Neural cell (in vitro differentiated cells): ENCODE measurements around the gene CNOT2. TPM values are rescaled to one million over a fixed set of nuclear protein-coding genes. Genes with fewer than 3 reads are reported as not detected.
A peak's percentile ranks its signal among the peaks of the same experiment; 100 is the strongest.

Experiments
- H2AFZ ChIP-seq: fragments of 200-600, 300-800 bp; sonication (generic), shearing (Covaris generic); 2 replicates; pipeline ENCODE4 v1.6.0; 2014; ENCODE audit warnings: low read depth, mild to moderate bottlenecking, antibody characterized with exemption, low read length, moderate library complexity
- H3F3A ChIP-seq: fragments of 200-600 bp; shearing (Covaris generic); 2 replicates; pipeline ENCODE4 v1.6.1; 2016; ENCODE audit warnings: mild to moderate bottlenecking, moderate library complexity, mixed read lengths, antibody characterized with exemption, low read length; ENCODE audit not compliant: insufficient read depth, poor library complexity, severe bottlenecking
- H3K27ac ChIP-seq: fragments of 200-600, 300-800 bp; sonication (generic), shearing (Covaris generic); 2 replicates; pipeline ENCODE4 v1.5.1; 2014; ENCODE audit warnings: mild to moderate bottlenecking, low read length, moderate library complexity
- H3K27me3 ChIP-seq: fragments of 300-800, 200-600 bp; sonication (generic), shearing (Covaris generic); 2 replicates; pipeline ENCODE4 v1.6.0; 2014; ENCODE audit warnings: mild to moderate bottlenecking, low read depth, low read length, moderate library complexity; ENCODE audit not compliant: insufficient read depth
- H3K36me3 ChIP-seq: fragments of 300-800, 200-600 bp; sonication (generic), shearing (Covaris generic); 2 replicates; pipeline ENCODE4 v1.5.1; 2014; ENCODE audit warnings: mild to moderate bottlenecking, antibody characterized with exemption, low read length, moderate library complexity; ENCODE audit not compliant: insufficient read depth
- H3K4me2 ChIP-seq: fragments of 300-800, 200-600 bp; sonication (generic), shearing (Covaris generic); 2 replicates; pipeline ENCODE4 v1.6.0; 2014; ENCODE audit warnings: mild to moderate bottlenecking, low read length
- H3K4me3 ChIP-seq: fragments of 300-800, 200-600 bp; sonication (generic), shearing (Covaris generic); 2 replicates; pipeline ENCODE4 v1.5.1; 2014; ENCODE audit warnings: mild to moderate bottlenecking, low read length, moderate library complexity
- H3K79me2 ChIP-seq: fragments of 200-600 bp; shearing (Covaris generic); replicated peaks from 2 replicates; pipeline ENCODE4 v1.6.0; 2014; ENCODE audit warnings: mild to moderate bottlenecking, low read length, moderate library complexity; ENCODE audit not compliant: insufficient read depth
- H3K9ac ChIP-seq: fragments of 300-800, 200-600 bp; sonication (generic), shearing (Covaris generic); 2 replicates; pipeline ENCODE4 v1.6.1; 2016; ENCODE audit warnings: mild to moderate bottlenecking, low read length, mixed read lengths
- H3K9me2 ChIP-seq: fragments of 200-600 bp; shearing (Covaris generic); 2 replicates; pipeline ENCODE4 v1.6.1; 2016; ENCODE audit warnings: mild to moderate bottlenecking, low read length, mixed read lengths; ENCODE audit not compliant: insufficient read depth
- H3K9me3 ChIP-seq: fragments of 200-600, 300-800 bp; sonication (generic), shearing (Covaris generic); 2 replicates; pipeline ENCODE4 v1.6.1; 2016; ENCODE audit warnings: mild to moderate bottlenecking, mixed run types, low read length, moderate library complexity, mixed read lengths
- H4K20me1 ChIP-seq: fragments of 200-600 bp; shearing (Covaris generic); 2 replicates; pipeline ENCODE4 v1.6.1; 2016; ENCODE audit warnings: mild to moderate bottlenecking, mixed run types; ENCODE audit not compliant: insufficient read depth
- CTCF ChIP-seq: fragments of 450-650 bp; IDR thresholded peaks from 2 replicates; pipeline ENCODE4 v1.5.1; 2014; ENCODE audit warnings: antibody characterized with exemption, mild to moderate bottlenecking, moderate library complexity; ENCODE audit not compliant: poor library complexity, severe bottlenecking
- EP300 ChIP-seq: fragments of 450-650 bp; conservative IDR thresholded peaks from 2 replicates; pipeline ENCODE4 v1.6.1; 2014; ENCODE audit warnings: antibody characterized with exemption, mild to moderate bottlenecking, moderate library complexity; ENCODE audit not compliant: poor library complexity, severe bottlenecking
- EZH2 ChIP-seq: fragments of 200-600, 300-800 bp; shearing (Covaris generic), sonication (generic); IDR thresholded peaks from 2 replicates; pipeline ENCODE4 v1.6.1; 2014; ENCODE audit warnings: antibody characterized with exemption, low read length, borderline replicate concordance, mild to moderate bottlenecking; ENCODE audit not compliant: insufficient read depth, poor library complexity, severe bottlenecking
- MXI1 ChIP-seq: fragments of 450-650 bp; conservative IDR thresholded peaks from 2 replicates; pipeline ENCODE4 v1.6.1; 2014; ENCODE audit warnings: antibody characterized with exemption, mild to moderate bottlenecking; ENCODE audit not compliant: poor library complexity, severe bottlenecking
- POLR2AphosphoS5 ChIP-seq: IDR thresholded peaks from 2 replicates; pipeline ENCODE4 v1.6.1; 2012
- RAD21 ChIP-seq: fragments of 450-650 bp; conservative IDR thresholded peaks from 2 replicates; pipeline ENCODE4 v1.6.1; 2014; ENCODE audit warnings: antibody characterized with exemption, mild to moderate bottlenecking, moderate library complexity
- REST ChIP-seq: IDR thresholded peaks from 2 replicates; pipeline ENCODE4 v1.6.1; 2012; ENCODE audit warnings: borderline replicate concordance
- SMC3 ChIP-seq: fragments of 450-650 bp; conservative IDR thresholded peaks from 2 replicates; pipeline ENCODE4 v1.6.1; 2014; ENCODE audit warnings: antibody characterized with exemption, mild to moderate bottlenecking, moderate library complexity; ENCODE audit not compliant: poor library complexity
- TAF1 ChIP-seq: IDR thresholded peaks from 2 replicates; pipeline ENCODE4 v1.6.1; 2012; ENCODE audit warnings: low read depth
- polyA plus RNA-seq: library from polyadenylated mRNA; depleted of rRNA; stranded (reverse); fragments of >200 nt; gene quantifications from 2 replicates; pipeline ENCODE4 v1.2.3, GENCODE V29; 2014

CNOT2 gene
- polyA plus RNA-seq, 1 donor from 2014 or later = 158 TPM

GRCh38 chr12:70246580-70246979, 3.3 kb downstream of the CNOT2 start:
- Histone ChIP-seq H3K27ac (no peak overlapping the region), H3K9ac (no peak overlapping the region), H2AFZ (no peak overlapping the region), H3K79me2 (peaks cover 88% of the 10 kb centered on the region), H3K4me3 (peak overlapping the region; percentile 79), H3K9me2 (no peaks in the 10 kb centered on the region), H3K36me3 (no peaks in the 10 kb centered on the region), H3K4me2 (peak overlapping the region; percentile 93), H3K9me3 (no peaks in the 10 kb centered on the region), H3F3A (no peaks in the 10 kb centered on the region), H3K27me3 (no peaks in the 10 kb centered on the region), H4K20me1 (no peaks in the 10 kb centered on the region)
- TF ChIP-seq EP300 (no peak), EZH2 (no peak), TAF1 (no peak), POLR2AphosphoS5 (no peak), REST (no peak), MXI1 (no peak), RAD21 (no peak), CTCF (no peak), SMC3 (no peak)

- Histone ChIP-seq H4K20me1 (no peaks in the 10 kb centered on the region), H2AFZ (no peak overlapping the region), H3K4me3 (peak overlapping the region; percentile 1), H3K36me3 (no peaks in the 10 kb centered on the region), H3K9me2 (no peaks in the 10 kb centered on the region), H3K27me3 (no peaks in the 10 kb centered on the region), H3K9me3 (no peaks in the 10 kb centered on the region), H3F3A (no peaks in the 10 kb centered on the region), H3K9ac (no peak overlapping the region), H3K79me2 (peaks cover 91% of the 10 kb centered on the region), H3K27ac (no peak overlapping the region), H3K4me2 (no peak overlapping the region)
- TF ChIP-seq POLR2AphosphoS5 (no peak), EZH2 (no peak), RAD21 (no peak), EP300 (no peak), REST (no peak), CTCF (no peak)
These were observed 4.5 kb downstream of the CNOT2 start for GRCh38 chr12:70247653-70248199.
